ENCODE results near the gene PLPP7.
"Not testable (repeated sequence)": the region's sequence is repeated elsewhere in the genome, so short reads cannot be mapped to it uniquely, and the experiment has no call there.

PLPP7 gene

GRCh38 chr9:131289301-131290035 lies at the start of gene PLPP7:
TSS of gene PLPP7 (plus strand) at chr9:131289723. CDS start at chr9:131289998, 275 bp downstream.
- no peak for FAIRE-seq

DNA sequence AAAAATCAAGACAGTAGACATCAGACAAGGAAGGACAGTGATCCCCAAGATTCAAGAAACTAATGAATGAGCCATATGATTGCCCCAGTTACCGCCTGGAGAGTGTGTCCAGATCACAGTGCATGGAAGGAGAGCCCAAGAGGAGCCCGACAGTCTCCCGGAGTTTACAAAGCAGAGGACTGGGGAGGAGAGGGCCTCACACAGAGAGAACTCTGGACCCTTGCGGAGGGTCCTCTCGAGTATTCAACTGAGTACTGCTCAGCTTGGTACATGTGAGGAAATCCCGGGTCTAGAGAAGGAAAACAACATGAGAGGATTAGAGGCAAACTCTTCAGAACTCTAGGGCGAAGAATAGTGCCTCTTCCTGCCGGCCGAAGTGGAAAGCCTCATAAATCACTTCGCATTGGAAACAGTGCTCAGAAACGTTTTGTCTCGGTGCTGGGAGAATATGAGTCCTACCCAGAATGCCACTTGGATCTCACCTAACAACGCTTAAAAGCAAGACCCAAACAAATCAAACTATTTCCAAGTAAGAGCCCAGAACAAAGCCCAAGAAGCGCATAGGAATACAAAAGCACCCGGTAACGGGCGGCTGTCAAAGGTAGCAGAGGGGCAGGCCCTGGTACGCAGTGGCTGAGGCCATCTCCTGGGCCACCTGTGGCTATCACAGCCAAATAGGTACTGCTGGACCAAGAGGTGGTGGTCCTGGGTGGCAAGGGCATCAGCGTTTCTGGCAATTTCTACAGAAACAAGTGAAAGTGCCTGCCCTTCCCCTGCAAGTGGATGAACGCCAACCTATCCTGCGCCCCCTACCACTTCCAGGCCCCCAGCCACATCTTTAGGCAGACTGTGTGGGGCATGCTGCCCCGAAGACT lies 49.2 kb upstream of the PLPP7 start:
- FAIRE-seq, result no peak

GRCh38 chr9:131244331-131244730 lies 45.2 kb upstream of the PLPP7 start:
- FAIRE-seq, result not testable (repeated sequence)

DNA sequence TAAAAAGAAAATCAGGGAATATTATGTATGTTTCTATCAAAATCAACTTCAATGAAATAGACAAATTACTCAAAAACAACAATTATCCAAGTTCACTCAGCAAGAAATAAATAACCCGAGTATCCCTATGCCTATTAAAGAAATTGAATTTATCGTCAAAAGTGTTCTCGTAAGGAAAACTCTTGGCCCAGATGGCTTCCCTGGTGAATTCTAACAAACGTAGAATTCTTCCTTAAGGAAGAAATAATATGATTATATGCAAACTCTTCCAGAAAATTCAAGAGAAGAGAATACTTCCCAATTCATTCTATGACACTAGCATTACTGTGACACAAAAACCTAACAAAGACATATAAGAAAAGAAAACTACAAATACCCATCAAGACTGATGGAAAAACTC lies 42.9 kb upstream of the PLPP7 start:
- FAIRE-seq, result no peak

DNA sequence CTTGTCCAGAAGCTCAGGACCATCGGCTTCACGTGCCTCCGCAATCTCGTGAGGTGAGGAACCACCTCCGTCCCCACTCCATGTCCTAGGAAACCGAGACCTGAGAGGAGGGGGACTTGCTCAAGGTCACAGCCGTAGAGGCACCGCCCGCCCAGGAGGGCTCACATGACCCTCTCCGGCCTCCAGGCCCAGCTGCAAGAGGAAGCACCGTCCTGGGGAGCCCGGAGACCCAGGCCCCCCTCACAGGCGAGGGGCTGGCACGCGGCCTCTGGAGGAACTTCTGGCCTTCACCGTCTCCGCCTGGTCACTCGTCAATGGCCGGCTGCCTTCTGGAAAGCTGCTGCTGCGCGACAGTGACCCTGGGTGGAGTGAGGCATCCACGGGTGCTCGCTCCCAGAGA lies 37.4 kb upstream of the PLPP7 start:
- no peak for FAIRE-seq

DNA sequence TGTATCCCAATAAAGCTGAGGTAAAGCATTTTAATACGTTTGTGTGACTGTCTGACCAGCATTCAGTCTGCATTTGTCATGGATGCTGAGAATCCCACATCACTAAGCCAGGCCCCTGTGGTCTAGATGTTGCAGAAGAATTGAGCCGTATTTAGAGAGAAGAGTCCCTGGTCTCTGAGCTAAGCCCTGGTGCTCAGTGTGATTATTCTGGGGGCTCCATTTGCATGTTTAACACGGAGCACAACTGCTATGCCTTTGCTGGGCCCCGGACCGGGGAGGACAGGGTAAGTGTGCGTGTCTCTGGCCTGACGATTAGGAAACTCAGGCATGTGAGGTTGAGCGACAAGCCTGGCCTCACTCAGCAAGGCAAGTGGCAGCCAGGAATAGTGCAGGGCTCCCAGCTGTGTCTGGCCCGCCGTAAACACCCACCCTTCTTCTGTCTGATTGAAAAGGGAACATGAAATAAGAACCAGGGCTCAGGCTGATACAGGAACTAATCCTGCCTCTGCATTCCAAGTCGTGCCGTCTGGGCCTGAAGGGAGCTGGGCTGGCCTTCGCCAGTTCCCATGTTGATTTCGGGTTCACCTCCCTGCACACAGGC lies 35.5 kb upstream of the PLPP7 start:
- FAIRE-seq, result no peak

GRCh38 chr9:131254626-131255025 lies 34.9 kb upstream of the PLPP7 start:
- no peak for FAIRE-seq

DNA sequence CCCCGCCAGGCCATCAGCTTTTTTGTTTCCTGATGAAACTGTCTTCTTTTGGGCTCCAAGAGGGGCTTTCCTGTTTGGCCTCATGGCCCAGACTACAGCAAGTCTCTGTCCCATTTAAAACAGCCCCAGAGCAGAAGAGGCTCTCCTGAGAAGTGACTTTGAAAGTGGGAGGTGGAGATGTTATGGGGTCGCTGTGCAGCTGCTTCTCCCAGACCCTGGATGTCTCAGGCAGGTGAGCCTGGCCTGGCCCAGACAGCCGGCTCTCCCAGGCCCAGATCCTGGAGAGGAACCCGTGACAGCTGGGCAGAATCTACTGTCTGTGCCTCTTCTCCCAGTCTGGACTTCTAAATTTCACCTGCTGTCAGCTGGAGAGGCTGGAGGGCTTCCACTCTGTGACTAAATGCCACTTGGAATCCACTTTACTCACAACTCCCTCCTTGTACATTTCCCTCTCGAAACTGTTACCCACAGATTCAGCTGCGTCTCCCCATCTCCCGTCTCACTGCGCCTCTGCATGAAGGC lies 33.8 kb upstream of the PLPP7 start:
- FAIRE-seq, result no peak

- FAIRE-seq, result no peak
Observed at GRCh38 chr9:131257266-131258025, 32.1 kb upstream of the PLPP7 start.

GRCh38 chr9:131258186-131258585 lies 31.3 kb upstream of the PLPP7 start:
- no peak for FAIRE-seq

- FAIRE-seq, result no peak
Observed at GRCh38 chr9:131258698-131259431, 30.7 kb upstream of the PLPP7 start.

DNA sequence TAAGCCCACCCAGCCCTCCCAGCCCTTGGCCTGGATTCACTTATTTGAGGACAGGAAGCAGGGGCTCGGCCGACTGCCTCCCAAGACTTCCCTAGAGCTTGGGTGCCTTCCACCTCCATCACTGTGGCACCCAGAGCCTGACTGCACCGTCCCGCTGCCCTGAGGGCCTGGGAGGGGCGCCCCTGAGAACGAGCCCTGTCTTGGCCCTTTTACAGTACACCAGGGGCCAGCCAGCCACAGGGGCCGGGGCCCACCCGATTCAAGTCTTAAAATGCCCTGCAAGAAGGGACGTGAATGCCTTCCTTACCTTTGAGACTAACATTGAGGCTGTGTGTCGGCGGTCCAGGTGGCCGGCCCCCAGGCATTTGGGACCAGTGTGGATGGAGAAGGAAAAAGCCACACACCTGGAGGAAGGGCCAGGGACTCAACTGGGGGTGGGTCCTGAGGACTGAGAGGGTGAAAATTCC lies 30.1 kb upstream of the PLPP7 start:
- FAIRE-seq, result no peak

- FAIRE-seq, result no peak
Observed at GRCh38 chr9:131259916-131260597, 29.5 kb upstream of the PLPP7 start.

DNA sequence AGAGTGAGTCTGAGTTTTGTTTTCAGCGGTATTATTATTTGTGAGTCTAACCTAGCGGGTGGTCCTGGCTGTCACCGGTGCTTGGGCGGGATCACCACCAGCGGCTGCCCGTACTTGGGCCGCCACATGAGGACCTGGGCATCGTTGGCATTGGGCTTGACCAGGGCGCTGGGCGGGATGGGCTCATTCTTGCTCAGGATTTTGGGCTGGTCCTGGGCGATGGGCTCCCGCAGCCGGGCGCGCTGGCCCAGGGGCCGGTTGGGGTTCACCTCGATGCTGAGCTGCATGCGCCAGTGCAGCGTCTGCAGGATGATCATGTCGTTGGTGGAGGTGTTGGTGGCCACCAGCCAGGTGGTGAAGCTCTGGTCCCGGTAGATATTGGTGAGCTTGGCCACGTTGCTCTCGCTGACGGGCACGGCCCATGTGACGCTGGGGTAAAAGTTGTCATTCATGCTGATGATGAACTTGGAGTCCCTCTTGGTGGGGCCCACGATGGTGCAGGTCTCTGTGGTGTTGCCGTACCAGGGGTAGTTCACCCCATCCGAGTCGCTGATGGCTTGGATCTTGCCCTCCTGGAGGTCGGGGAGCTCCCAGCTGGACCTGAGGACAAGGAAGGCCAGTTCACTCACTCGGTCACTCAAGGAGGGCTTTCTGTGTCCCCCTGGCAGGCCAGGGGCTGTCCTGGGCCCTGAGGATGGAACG lies 28.6 kb upstream of the PLPP7 start:
- FAIRE-seq, result no peak

DNA sequence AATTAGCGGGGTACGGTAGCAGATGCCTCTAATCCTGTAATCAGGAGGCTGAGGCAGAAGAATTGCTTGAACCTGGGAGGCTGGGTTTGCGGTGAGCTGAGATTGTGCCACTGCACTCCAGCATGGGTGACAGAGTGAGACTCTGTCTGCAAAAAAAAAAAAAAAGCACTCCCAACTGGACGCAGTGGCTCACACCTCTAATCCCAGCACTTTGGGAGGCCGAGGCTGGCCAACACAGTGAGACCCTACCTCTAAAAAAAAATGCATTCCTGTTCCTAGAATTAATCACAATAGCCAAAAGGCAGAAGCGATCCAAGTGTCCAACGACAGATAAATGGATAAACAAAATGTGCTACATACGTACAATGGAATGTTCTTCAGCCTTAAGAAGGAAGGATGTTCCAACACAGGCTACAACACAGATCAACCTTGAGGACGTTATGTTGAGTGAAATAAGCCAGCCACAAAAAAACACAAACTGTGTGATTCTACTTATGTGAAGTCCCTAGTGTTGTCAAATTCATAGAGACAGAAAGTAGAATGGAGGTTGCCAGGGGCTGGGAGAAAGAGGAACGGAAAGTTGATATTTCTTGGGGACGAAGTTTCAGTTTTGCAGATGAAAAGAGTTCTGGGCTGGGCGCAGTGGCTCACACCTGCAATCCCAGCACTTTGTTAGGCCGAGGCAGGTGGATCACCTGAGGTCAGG lies 27.0 kb upstream of the PLPP7 start:
- FAIRE-seq, result no peak

DNA sequence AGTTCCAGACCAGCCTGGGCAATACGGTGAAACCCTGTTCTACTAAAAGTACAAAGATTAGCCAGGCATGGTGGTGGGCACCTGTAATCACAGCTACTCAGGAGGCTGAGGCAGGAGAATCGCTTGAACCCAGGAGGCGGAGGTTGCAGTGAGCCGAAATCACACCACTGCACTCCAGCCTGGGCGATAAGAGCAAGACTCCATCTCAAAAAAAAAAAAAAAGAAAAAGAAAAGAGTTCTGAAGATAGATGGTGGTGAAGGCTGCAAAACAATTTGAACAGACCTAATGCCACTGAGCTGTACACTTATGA lies 26.5 kb upstream of the PLPP7 start:
- not testable (repeated sequence) for FAIRE-seq

GRCh38 chr9:131263701-131264100 lies 25.8 kb upstream of the PLPP7 start:
- no peak for FAIRE-seq

DNA sequence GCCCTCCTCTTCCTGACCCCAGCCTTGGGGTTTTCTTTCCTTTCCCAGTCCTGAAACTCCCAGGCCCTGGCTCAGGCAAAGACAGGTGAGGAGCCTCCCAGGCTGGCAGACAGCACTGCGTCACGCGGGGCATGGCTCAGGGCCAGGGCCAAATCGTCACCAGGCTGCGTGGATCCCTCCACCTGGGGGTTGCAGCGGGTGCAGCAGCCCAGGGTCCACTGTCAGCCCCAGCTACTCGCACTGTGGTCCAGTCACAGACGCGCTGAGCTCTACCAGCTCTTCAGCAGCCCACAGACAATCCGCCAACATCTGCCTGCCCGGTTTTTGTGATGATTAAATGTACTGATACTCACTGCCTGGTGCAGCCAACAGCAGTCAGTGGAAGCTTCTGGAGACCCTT lies 25.3 kb upstream of the PLPP7 start:
- FAIRE-seq, result no peak

DNA sequence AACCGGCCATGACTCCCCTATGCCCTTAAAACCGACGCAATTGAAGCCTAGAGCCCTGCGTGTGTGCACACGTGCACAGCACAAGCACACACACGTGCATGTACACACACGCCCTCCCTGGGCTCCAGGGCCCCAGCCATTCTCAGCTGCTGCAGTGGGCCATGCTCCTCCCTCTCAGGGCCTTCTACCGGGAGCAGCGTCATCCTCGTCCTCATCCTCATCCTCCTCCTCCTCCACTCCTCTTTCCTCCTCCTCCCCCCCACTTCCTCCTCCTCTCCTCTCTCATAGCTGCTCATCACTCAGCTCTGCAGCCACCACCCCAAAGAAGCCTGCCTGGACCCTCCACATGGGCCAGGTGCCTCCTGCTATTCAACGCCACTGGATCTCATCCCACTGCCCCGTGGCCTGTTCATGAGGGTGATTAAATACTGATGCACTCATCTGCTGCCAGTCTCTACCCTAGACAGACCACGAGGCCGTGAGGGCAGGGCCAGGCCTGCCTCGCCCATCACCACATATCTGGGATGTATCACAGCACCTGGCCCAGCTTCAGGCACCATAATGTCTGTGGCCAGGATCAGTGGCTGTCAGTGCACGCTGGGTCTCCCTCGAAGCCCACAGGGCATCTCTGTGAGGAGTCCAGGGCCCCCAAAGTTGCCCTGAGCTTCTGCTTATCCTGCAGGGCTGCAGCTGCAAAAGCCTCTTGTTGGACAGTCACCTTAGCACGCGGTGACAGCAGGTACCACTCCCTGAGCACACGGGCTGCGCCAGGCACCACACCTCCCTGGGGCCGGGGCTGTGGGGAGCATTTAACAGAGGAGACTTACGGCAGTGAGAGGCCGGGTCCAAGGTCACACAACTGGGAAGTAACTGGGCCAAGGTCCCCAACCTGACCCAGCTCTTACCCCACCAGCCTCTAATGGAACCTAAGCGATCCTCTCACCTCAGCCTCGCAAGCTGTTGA lies 23.0 kb upstream of the PLPP7 start:
- FAIRE-seq, result no peak
